GM21390 (cell line): ENCODE results near the gene ARAF.
"Not testable (repeated sequence)": the region's sequence is repeated elsewhere in the genome, so short reads cannot be mapped to it uniquely, and the experiment has no call there.

Source experiments
- ATAC-seq: cut with Tn5 transposase; IDR thresholded peaks from one replicate; pipeline ENCODE4 v1.9.1; 2021; ENCODE audit not compliant: unreplicated experiment

Gene ARAF

GRCh38 chrX:47560934-47561658, at the start of gene ARAF:
ARAF (plus strand) TSS chrX:47561205; CDS start chrX:47562968, 1,763 bp downstream.
- ATAC-seq, result peak; percentile 92

- ATAC-seq, result not testable (repeated sequence)
These were observed 48.6 kb upstream of the ARAF start for GRCh38 chrX:47512383-47512782.

DNA sequence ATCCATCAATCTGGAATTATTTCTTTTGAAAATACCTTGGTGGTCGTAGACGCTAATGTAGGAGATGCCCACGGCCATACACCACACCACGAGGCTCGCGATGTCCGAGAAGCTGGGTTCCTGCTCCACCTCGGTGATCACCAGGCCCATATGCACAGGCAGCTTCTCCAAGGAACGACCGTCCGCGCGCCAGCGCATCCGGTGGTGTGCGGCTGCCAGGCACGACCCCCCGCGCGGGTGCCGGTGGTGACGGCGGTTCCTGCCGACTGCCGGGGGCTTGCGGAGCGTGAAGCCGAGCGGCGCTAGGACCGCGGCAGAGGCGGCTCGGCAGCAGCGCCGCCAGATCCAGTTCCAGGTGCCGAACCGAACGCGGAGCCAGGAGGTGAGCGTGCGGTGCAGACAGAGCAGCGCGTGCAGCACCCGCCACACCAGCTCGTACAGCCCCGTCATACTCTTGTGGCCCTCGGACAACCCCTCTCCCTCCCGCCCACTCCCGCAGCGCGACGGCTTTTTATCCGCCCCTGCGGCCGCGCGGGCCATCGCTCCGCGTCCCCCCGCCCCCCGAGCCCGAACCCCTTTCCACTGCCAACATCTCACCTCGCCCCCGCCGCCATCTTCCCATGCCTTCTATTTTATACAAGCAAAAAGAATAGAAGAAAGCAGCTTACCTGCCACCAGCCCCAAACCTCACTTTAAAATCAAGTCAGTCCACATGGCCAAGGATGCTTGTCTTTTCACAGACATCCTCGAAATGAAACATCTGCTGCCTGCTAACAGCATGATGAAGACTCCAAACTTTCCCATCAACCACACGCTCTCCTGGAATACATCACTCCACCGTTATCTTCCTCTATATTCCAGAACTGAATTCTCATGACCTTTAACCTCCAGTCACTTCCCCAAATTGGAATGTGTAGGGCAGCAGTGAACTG, 47.7 kb upstream of the ARAF start:
- ATAC-seq, result peak; percentile 62

DNA sequence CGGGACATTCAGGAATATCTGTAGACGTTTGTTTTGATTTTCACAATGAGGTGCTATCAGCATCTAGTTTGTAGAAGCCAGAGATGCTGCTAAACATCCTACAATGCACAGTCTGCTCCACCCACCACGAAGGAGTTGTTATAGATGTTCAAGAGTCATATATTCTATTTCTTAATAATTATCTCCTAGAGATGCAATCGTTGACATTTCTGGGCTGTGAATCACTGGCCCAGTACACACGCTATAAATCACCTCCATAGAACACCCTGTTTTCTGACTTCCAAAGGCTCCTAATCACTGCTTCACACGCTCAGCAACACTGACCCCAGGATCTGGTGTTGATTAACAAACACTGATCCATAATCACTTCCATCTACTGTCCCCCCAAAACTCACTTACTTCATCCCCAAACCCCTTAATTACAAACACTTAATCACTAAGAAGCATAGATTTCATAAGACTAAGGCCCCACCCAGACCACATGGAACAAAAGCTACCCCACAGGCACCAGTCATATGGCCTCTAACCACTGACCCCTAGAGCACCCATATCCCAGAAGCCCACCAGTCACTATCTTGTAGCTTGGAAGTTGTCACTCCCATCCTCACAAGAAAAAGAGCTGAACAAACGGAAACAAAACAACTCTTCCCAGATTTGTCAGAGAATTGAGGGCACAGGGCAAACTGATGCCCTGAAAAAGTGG, 46.3 kb upstream of the ARAF start:
- ATAC-seq, result no peak

DNA sequence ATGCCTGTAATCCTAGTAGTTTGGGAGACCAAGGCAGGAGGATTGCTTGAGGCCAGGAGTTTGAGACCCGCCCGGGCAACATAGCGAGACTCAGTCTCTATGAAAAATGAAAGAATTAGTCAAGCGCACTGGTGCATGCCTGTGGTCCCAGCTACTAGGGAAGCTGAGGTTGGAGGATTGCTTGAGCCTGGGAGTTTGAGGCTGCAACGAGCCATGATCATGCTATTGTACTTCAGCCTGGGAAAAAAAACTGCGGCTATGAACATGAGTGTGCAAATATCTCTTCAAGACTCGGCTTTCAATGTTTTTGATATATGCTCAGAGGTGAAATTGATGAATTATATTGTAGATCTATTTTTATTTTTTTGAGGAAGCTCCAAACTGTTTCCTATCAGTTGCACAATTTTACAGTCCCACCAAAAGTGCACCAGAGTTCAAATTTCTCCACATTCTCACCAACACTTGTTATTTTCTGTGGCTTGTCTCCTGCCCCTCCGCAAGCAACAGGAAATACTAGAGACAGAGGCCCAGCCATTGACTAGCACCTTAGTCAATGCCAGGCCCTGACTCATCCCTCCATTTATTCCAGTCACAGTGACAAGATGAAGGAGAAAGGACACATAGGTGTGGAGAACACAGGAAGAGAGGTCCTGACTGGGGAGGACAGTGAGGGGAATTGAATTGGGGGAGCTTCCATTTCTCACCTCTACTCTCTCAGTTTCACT, 44.9 kb upstream of the ARAF start:
- no peak for ATAC-seq

GRCh38 chrX:47518144-47518543, 42.9 kb upstream of the ARAF start:
- ATAC-seq, result no peak

DNA sequence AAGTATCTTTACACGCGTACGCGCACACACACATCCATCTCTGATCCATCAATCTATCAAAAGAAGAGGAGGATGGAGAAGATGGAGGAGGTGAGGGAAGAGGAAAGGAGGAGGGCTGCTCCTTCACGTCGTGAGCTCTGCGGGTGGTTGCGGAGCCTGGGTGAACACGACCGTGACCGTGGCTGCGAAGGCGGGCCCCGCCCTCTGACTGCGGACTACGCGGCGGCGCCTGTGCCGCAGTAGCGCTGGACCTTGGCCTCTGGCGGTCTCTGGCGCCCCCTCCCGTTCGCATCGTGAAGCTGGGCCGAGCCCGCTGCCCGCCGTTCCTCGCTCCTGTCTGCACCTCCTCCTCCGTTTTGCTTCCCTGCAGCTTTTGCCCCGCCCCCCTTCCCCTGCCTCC, 37.7 kb upstream of the ARAF start:
- ATAC-seq, result peak; percentile 91

- ATAC-seq, result no peak
These were observed 37.3 kb upstream of the ARAF start for GRCh38 chrX:47523713-47524166.

- ATAC-seq, result no peak
These were observed 31.5 kb upstream of the ARAF start for GRCh38 chrX:47529548-47529947.

GRCh38 chrX:47530049-47530448, 31.0 kb upstream of the ARAF start:
- ATAC-seq, result no peak

GRCh38 chrX:47539860-47540259, 21.1 kb upstream of the ARAF start:
- ATAC-seq, result no peak

DNA sequence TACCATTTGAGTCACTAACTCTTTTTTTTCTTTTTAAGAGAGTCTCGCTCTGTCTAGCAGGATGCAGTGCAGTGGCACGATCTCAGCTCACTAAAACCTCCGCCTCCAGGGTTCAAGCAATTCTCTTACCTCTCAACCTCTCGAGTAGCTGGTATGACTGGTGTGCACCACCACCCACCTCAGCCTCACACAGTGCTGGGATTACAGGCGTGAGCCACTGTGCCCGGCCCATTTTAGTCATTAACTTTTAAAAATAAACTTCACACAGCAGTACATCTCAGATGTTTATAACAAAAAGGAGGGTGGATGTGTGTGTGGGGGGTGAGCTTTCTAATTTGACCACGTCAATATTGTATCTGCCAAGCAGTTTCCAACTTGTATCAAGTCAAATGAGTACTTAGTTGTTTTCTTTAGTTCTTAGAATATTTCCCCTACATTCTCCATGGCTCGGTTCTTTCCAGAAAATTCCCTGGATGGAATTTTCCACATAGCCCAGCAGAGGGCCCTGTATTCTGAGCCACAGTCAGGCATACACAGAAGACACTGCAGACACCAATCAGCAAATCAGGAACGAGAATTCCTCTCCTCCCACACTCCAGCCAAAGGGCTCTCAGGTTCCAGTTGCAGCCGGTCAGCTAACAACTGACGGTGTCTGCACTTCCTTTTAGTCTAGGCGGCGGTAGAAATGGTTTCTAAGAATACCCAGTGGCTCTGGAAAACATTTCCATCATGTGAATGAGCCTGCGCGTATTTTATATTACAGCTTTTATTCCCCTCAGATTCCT, 20.1 kb upstream of the ARAF start:
- no peak for ATAC-seq

DNA sequence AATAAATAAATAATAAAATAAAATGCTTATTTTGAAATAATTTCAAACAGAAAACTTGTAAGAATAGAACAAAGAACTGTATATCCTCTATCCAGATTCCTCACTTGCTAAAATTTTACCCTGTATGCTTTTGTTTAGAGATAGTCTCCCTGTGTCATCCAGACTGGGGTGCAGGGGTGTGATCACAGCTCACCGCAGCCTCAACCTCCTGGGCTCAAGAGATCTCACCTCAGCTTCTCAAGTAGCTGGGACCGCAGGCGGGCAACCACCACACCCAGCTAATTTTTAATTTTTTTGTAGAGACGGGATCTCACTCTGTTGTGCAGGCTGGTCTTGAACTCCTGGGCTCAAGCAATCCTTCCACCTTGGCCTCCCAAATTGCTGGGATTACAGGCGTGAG, 17.5 kb upstream of the ARAF start:
- no peak for ATAC-seq

- ATAC-seq, result peak; percentile 88
These were observed 4.9 kb upstream of the ARAF start for GRCh38 chrX:47556045-47556623.

DNA sequence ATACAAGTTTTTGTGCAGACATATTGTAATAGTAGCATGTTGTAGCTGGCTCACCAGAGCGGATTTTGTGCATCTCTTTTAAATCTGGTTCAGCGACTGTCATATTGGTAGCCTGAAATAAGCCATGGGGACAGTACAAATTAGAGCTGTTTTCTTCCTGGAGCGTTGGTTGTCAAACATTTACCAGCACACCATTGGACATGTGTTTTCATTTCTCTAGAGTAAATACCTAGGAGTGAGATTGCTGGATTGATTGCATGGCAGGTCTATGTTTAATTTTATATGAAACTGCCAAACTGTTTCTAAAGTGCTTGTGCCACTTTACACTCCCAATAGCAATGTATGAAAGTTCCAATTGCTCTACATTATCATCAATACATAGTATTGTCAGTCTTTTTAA, 2.6 kb upstream of the ARAF start:
- ATAC-seq, result no peak

DNA sequence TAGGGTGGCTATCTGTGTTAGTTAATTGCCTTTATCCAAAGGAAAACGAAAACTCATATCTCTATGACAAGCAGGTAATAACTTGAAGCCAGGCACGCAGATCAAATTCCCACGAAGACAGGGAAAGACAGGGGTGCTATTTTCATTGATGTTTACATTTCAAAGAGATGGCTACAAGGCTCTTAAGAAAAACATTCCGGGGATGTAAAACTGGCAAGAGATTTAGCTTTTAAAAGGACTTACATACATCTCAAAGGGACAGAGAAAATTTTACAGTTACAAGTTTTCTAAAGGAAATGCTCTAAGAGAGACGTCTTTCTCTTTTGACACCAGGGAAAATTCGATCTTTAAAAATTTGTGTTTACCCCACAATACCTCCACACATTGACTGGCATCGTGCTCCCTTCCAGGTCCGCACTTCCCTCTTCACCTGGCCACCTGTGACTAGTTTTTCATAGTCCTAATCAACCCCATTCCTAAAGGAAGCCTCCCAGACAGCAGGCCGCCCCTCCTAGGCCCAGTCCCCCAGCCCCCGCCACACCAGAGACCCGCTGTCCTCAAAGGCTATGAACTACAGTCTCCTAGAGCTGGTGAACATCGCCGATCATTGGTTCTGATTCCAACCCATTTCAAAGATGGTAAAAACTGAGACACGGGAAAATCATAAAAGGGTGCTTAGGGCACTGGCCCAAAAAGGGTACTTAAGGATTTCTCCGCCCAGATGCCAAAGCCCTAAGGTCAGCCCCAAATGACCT, 649 bp upstream of the ARAF start:
- ATAC-seq, result no peak

GRCh38 chrX:47561659-47562151, 700 bp downstream of the ARAF start:
- no peak for ATAC-seq

DNA sequence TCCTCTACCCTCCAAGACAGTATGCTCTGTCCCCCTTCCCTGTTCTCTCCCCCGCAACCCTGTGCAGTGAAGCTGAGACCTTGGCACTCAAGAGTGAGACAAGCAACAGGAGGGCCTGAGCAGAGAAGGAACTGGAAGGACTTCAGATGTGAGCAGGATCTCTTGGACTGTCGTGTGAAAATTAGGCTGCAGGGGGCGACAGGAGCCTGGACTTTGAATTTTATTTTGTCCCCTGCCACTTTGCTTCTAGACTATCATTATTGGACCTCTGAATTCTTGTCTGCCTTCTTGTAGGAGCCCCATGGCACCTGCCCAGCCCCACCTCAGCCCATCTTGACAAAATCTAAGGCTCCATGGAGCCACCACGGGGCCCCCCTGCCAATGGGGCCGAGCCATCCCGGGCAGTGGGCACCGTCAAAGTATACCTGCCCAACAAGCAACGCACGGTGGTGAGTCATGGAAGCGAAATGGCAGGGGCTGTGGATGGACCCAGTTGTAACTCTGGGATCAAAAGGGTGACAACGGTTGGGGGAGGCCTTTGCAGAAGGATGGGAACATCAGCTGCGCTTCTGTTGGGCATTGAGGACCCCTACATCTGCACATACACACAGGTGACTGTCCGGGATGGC, 1.7 kb downstream of the ARAF start:
- no peak for ATAC-seq
